Choroid plexus epithelial cell (primary cell): ENCODE data around the gene PASK.

Source experiments
- DNase-seq: peaks from one replicate; pipeline ENCODE4 v3.0.0-alpha.2; 2010; ENCODE audit warnings: low read depth
- H3K4me3 ChIP-seq: 2 replicates; pipeline ENCODE4 v1.5.1; 2011; ENCODE audit warnings: low read depth, mild to moderate bottlenecking, control low read depth, low read length, moderate library complexity
- CTCF ChIP-seq: conservative IDR thresholded peaks from 2 replicates; pipeline ENCODE4 v1.5.1; 2011; ENCODE audit warnings: low read depth, mild to moderate bottlenecking, control low read depth, inconsistent platforms, low read length, moderate library complexity

Gene PASK

GRCh38 chr2:241064802-241065354 lies 84.4 kb downstream of the PASK start:
- DNase-seq: no peak
- no peak for TF ChIP-seq CTCF
- H3K4me3 ChIP-seq: no peak overlapping the region

GRCh38 chr2:241064008-241064801 lies 85.1 kb downstream of the PASK start:
- H3K4me3 ChIP-seq: no peak overlapping the region
- no peak for DNase-seq
- no peak for TF ChIP-seq CTCF

- DNase-seq: no peak
- H3K4me3 ChIP-seq: no peak overlapping the region
- TF ChIP-seq CTCF: no peak
Measured at GRCh38 chr2:241063587-241063986, 85.7 kb downstream of the PASK start.

GRCh38 chr2:241063093-241063551 lies 86.2 kb downstream of the PASK start:
- H3K4me3 ChIP-seq: no peak overlapping the region
- TF ChIP-seq CTCF: no peak
- DNase-seq: no peak

GRCh38 chr2:241062389-241063092 lies 86.7 kb downstream of the PASK start:
- no peak overlapping the region for H3K4me3 ChIP-seq
- TF ChIP-seq CTCF: no peak
- DNase-seq: no peak

GRCh38 chr2:241061275-241061674 lies 88.0 kb downstream of the PASK start:
- no peak overlapping the region for H3K4me3 ChIP-seq
- no peak for TF ChIP-seq CTCF
- DNase-seq: peak; percentile 53
